Kidney glomerular epithelial cell (primary cell): ENCODE data around the gene CYYR1.

Experiments
- DNase-seq: peaks from one replicate; lab custom pipeline; 2025; lab: John Stamatoyannopoulos, UW

Gene CYYR1

GRCh38 chr21:26433386-26433785 lies 139.7 kb downstream of the CYYR1 start:
- no peak for DNase-seq

GRCh38 chr21:26432410-26432809 lies 140.7 kb downstream of the CYYR1 start:
- DNase-seq = no peak

- DNase-seq = peak; percentile 16
These were observed 147.5 kb downstream of the CYYR1 start for GRCh38 chr21:26425576-26425975.

GRCh38 chr21:26423511-26423910 lies 149.6 kb downstream of the CYYR1 start:
- DNase-seq = no peak

GRCh38 chr21:26422706-26423105 lies 150.4 kb downstream of the CYYR1 start:
- no peak for DNase-seq

GRCh38 chr21:26422138-26422537 lies 150.9 kb downstream of the CYYR1 start:
- no peak for DNase-seq

GRCh38 chr21:26421724-26422123 lies 151.4 kb downstream of the CYYR1 start:
- DNase-seq = no peak
